Right atrium auricular region (tissue), 2 donors: Measurements from ENCODE around the gene ZYX. TPM values are rescaled to one million over a fixed set of nuclear protein-coding genes. Genes with fewer than 3 reads are reported as not detected.

Experiments used
- DNase-seq: peaks from one replicate; pipeline ENCODE4 v3.0.0-alpha.2; 2019; ENCODE audit warnings: low spot score
- H3K27ac ChIP-seq, 2 donors: fragments of 200-600 bp; sonication (generic); 1 replicate in 1 of 2; 2 replicates in 1 of 2; pipeline ENCODE4 v1.5.1; 2016 to 2019
- H3K27me3 ChIP-seq, 2 donors: fragments of 200-600 bp; sonication (generic); one replicate each; pipeline versions ENCODE4 v1.5.1 to v1.6.0; 2017 to 2019
- H3K36me3 ChIP-seq: fragments of 200-600 bp; sonication (generic); one replicate; pipeline ENCODE4 v1.5.1; 2016
- H3K4me1 ChIP-seq, 2 donors: fragments of 200-600 bp; sonication (generic); one replicate each; pipeline versions ENCODE4 v1.5.1 to v1.6.0; 2017 to 2019
- H3K4me3 ChIP-seq, 2 donors: fragments of 200-600 bp; sonication (generic); 1 replicate in 1 of 2; 2 replicates in 1 of 2; pipeline ENCODE4 v1.5.1; 2017 to 2019; ENCODE audit warnings: mild to moderate bottlenecking in 1 of 2, moderate library complexity in 1 of 2
- H3K9me3 ChIP-seq, 2 donors: fragments of 200-600 bp; sonication (generic); one replicate each; pipeline ENCODE4 v1.5.1; 2019
- CTCF ChIP-seq, 2 donors: fragments of 200-600 bp; sonication (generic); IDR thresholded peaks; one replicate each; pipeline ENCODE4 v1.5.1; 2019; ENCODE audit warnings: antibody characterized with exemption in 2 of 2
- total RNA-seq, 2 donors: library from RNA; depleted of rRNA; stranded (reverse); fragments of >200 nt; gene quantifications; one replicate each; pipeline ENCODE4 v1.1.0, GENCODE V29; 2016

Gene ZYX
- total RNA-seq, 2 donors from 2014 or later: 48.3 to 93.7 TPM

GRCh38 chr7:143373255-143373794, 7.8 kb upstream of the ZYX start:
- no peak overlapping the region for H3K27ac ChIP-seq
- H3K4me1 ChIP-seq: peaks cover 0 to 7% of the 10 kb centered on the region in 2 donors
- TF ChIP-seq CTCF (IDR thresholded peaks at IDR 0.05): no peak
- H3K9me3 ChIP-seq: no peaks in the 10 kb centered on the region
- H3K36me3 ChIP-seq: no peaks in the 10 kb centered on the region
- H3K27me3 ChIP-seq: no peaks in the 10 kb centered on the region
- no peak for DNase-seq
- no peak overlapping the region for H3K4me3 ChIP-seq

GRCh38 chr7:143374561-143374960, 6.6 kb upstream of the ZYX start:
- Histone ChIP-seq H3K4me1 (peaks cover 0 to 15% of the 10 kb centered on the region in 2 donors), H3K4me3 (no peak overlapping the region), H3K27me3 (no peaks in the 10 kb centered on the region), H3K9me3 (no peaks in the 10 kb centered on the region), H3K36me3 (no peaks in the 10 kb centered on the region), H3K27ac (no peak overlapping the region)
- TF ChIP-seq CTCF (IDR thresholded peaks at IDR 0.05): no peak
- no peak for DNase-seq

- Histone ChIP-seq H3K27me3 (no peaks in the 10 kb centered on the region), H3K36me3 (no peaks in the 10 kb centered on the region), H3K4me1 (peaks cover 0 to 20% of the 10 kb centered on the region in 2 donors), H3K27ac (no peak overlapping the region), H3K9me3 (no peaks in the 10 kb centered on the region), H3K4me3 (no peak overlapping the region)
- DNase-seq: no peak
- no peak for TF ChIP-seq CTCF (IDR thresholded peaks at IDR 0.05)
Measured at GRCh38 chr7:143375298-143376034, 5.7 kb upstream of the ZYX start.

- no peak overlapping the region for H3K4me3 ChIP-seq
- no peak for TF ChIP-seq CTCF (IDR thresholded peaks at IDR 0.05)
- H3K9me3 ChIP-seq: no peaks in the 10 kb centered on the region
- H3K36me3 ChIP-seq: no peaks in the 10 kb centered on the region
- DNase-seq: no peak
- no peaks in the 10 kb centered on the region for H3K27me3 ChIP-seq
- peaks cover 0 to 20% of the 10 kb centered on the region in 2 donors for H3K4me1 ChIP-seq
- H3K27ac ChIP-seq: no peak overlapping the region
Measured at GRCh38 chr7:143376396-143376795, 4.7 kb upstream of the ZYX start.

- Histone ChIP-seq H3K9me3 (no peaks in the 10 kb centered on the region), H3K4me1 (peaks cover 0 to 42% of the 10 kb centered on the region in 2 donors), H3K27me3 (no peaks in the 10 kb centered on the region), H3K36me3 (peaks cover 7% of the 10 kb centered on the region), H3K27ac (peak overlapping the region; percentile 96 to 99), H3K4me3 (peak overlapping the region; percentile 94 to 98)
- DNase-seq: no peak
- TF ChIP-seq CTCF (IDR thresholded peaks at IDR 0.05): no peak
Measured at GRCh38 chr7:143379611-143380259, 1.4 kb upstream of the ZYX start.
